GM23248 (cell line): ENCODE data around the gene PLA2G12B. TPM values are rescaled to one million over a fixed set of nuclear protein-coding genes. Genes with fewer than 3 reads are reported as not detected.
"Not testable (repeated sequence)": the region's sequence is repeated elsewhere in the genome, so short reads cannot be mapped to it uniquely, and the experiment has no call there.

Source experiments
- DNase-seq: peaks from one replicate; pipeline ENCODE4 v3.0.0-alpha.2; 2015
- H2AFZ ChIP-seq: fragments of 200-600 bp; sonication (generic); 2 replicates; pipeline ENCODE4 v1.6.1; 2016; ENCODE audit warnings: antibody characterized with exemption
- H3F3A ChIP-seq: fragments of 200-600 bp; sonication (generic); 2 replicates; pipeline ENCODE4 v1.6.1; 2016; ENCODE audit warnings: mild to moderate bottlenecking, antibody characterized with exemption, mixed run types; ENCODE audit not compliant: insufficient read depth
- H3K27ac ChIP-seq: fragments of 200-600 bp; sonication (generic); 2 replicates; pipeline ENCODE4 v1.5.1; 2016; ENCODE audit warnings: mild to moderate bottlenecking
- H3K27me3 ChIP-seq: fragments of 200-600 bp; sonication (generic); replicated peaks from 2 replicates; pipeline ENCODE4 v1.6.1; 2016; ENCODE audit warnings: mild to moderate bottlenecking; ENCODE audit not compliant: insufficient read depth
- H3K36me3 ChIP-seq: fragments of 200-600 bp; sonication (generic); 2 replicates; pipeline ENCODE4 v1.6.1; 2016; ENCODE audit warnings: low read depth, mild to moderate bottlenecking
- H3K4me1 ChIP-seq: fragments of 200-600 bp; sonication (generic); 2 replicates; pipeline ENCODE4 v1.6.1; 2016; ENCODE audit warnings: mild to moderate bottlenecking; ENCODE audit not compliant: insufficient read depth
- H3K4me2 ChIP-seq: fragments of 200-600 bp; sonication (generic); one replicate; pipeline ENCODE4 v1.6.1; 2016; ENCODE audit warnings: mild to moderate bottlenecking; ENCODE audit not compliant: unreplicated experiment
- H3K4me3 ChIP-seq: fragments of 200-600 bp; sonication (generic); 2 replicates; pipeline ENCODE4 v1.5.1; 2016; ENCODE audit warnings: mild to moderate bottlenecking
- H3K79me2 ChIP-seq: fragments of 200-600 bp; sonication (generic); 2 replicates; pipeline ENCODE4 v1.6.1; 2016; ENCODE audit warnings: mild to moderate bottlenecking; ENCODE audit not compliant: insufficient read depth
- H3K9ac ChIP-seq: fragments of 200-600 bp; sonication (generic); 2 replicates; pipeline ENCODE4 v1.6.1; 2016; ENCODE audit warnings: mild to moderate bottlenecking
- H3K9me2 ChIP-seq: fragments of 200-600 bp; sonication (generic); 2 replicates; pipeline ENCODE4 v1.6.1; 2016; ENCODE audit warnings: mixed run types, mild to moderate bottlenecking, moderate library complexity; ENCODE audit not compliant: insufficient read depth
- H3K9me3 ChIP-seq: fragments of 200-600 bp; sonication (generic); one replicate; pipeline ENCODE4 v1.6.1; 2017; ENCODE audit warnings: low read depth
- H4K20me1 ChIP-seq: fragments of 200-600 bp; sonication (generic); 2 replicates; pipeline ENCODE4 v1.6.0; 2016; ENCODE audit not compliant: insufficient read depth
- EZH2 ChIP-seq: fragments of 200-600 bp; sonication (generic); IDR thresholded peaks from 2 replicates; pipeline ENCODE4 v1.6.1; 2018; ENCODE audit warnings: antibody characterized with exemption, mild to moderate bottlenecking; ENCODE audit not compliant: insufficient read depth, poor library complexity, severe bottlenecking
- EZH2phosphoT487 ChIP-seq: fragments of 200-600 bp; sonication (generic); IDR thresholded peaks from 2 replicates; pipeline ENCODE4 v1.6.1; 2018; ENCODE audit warnings: antibody characterized with exemption, moderate library complexity, mild to moderate bottlenecking, low read depth; ENCODE audit not compliant: insufficient read depth
- WGBS, 2 experiments: methylation state at CpG; one replicate each; pipeline ENCODE4 v1.1.6; 2015 to 2017; ENCODE audit warnings: low lambda C conversion rate in 2 of 2, low coverage in 1 of 2; ENCODE audit errors: missing lambda C conversion rate in 2 of 2; 5-methylcytosine and 5-hydroxymethylcytosine counted together
- in situ Hi-C: fragments of 300-500 bp; cut with MboI; formaldehyde crosslinking; loops from 2 replicates; pipeline ENCODE4 v1.15.0; 2020
- polyA plus RNA-seq: library from polyadenylated mRNA; unstranded; fragments of >200 nt; fragmentation: Nextera tagmentation; extraction: Ambion mirVana; gene quantifications from 2 replicates; pipeline ENCODE4 v1.2.1, GENCODE V29; 2016
- total RNA-seq: library from RNA; depleted of rRNA; stranded (reverse); fragments of >200 nt; shearing (Covaris generic); gene quantifications from 2 replicates; pipeline ENCODE4 v1.2.3, GENCODE V29; 2014

Gene PLA2G12B
- total and polyA plus RNA-seq, 2 experiments from 2014 or later: not detected

- H2AFZ ChIP-seq: no peak overlapping the region
- H3K9me3 ChIP-seq: no peaks in the 10 kb centered on the region
- H3K4me3 ChIP-seq: no peak overlapping the region
- H3K27me3 ChIP-seq: no peaks in the 10 kb centered on the region
- TF ChIP-seq EZH2 (no peak), EZH2phosphoT487 (no peak)
- H3K79me2 ChIP-seq: no peaks in the 10 kb centered on the region
- H3K9me2 ChIP-seq: no peaks in the 10 kb centered on the region
- H3K4me2 ChIP-seq: no peak overlapping the region
- in situ Hi-C loops: no loop called here
- H3K27ac ChIP-seq: no peak overlapping the region
- no peaks in the 10 kb centered on the region for H3K36me3 ChIP-seq
- H3F3A ChIP-seq: no peaks in the 10 kb centered on the region
- no peaks in the 10 kb centered on the region for H4K20me1 ChIP-seq
- no peak for DNase-seq
- H3K4me1 ChIP-seq: no peaks in the 10 kb centered on the region
- 54 to 61% methylated on average over 3 of the region's 3 CpGs for whole genome bisulfite sequencing, 2 experiments
- no peak overlapping the region for H3K9ac ChIP-seq
Measured at GRCh38 chr10:72925951-72926465, 28.6 kb downstream of the PLA2G12B start.

GRCh38 chr10:72924351-72924750 is 30.3 kb downstream of the PLA2G12B start:
- Histone ChIP-seq H3F3A (no peaks in the 10 kb centered on the region), H3K79me2 (no peaks in the 10 kb centered on the region), H3K4me1 (no peaks in the 10 kb centered on the region), H3K4me3 (no peak overlapping the region), H4K20me1 (no peaks in the 10 kb centered on the region), H3K27ac (no peak overlapping the region), H2AFZ (no peak overlapping the region), H3K9me3 (peaks cover 3% of the 10 kb centered on the region), H3K36me3 (no peaks in the 10 kb centered on the region), H3K9me2 (no peaks in the 10 kb centered on the region), H3K27me3 (no peaks in the 10 kb centered on the region), H3K9ac (no peak overlapping the region), H3K4me2 (no peak overlapping the region)
- TF ChIP-seq EZH2phosphoT487: no peak
- no peak for TF ChIP-seq EZH2
- no peak for DNase-seq
- in situ Hi-C loops: no loop called here
- 88 to 91% methylated on average over 13 of the region's 13 CpGs for WGBS, 2 experiments

GRCh38 chr10:72921147-72921683 is 33.4 kb downstream of the PLA2G12B start:
- H2AFZ ChIP-seq, in situ Hi-C loops, DNase-seq: not testable (repeated sequence)

GRCh38 chr10:72918352-72918751 is 36.3 kb downstream of the PLA2G12B start:
- no peaks in the 10 kb centered on the region for H3F3A ChIP-seq
- 81 to 82% methylated on average over 8 of the region's 8 CpGs for WGBS, 2 experiments
- no peaks in the 10 kb centered on the region for H3K4me1 ChIP-seq
- no peak overlapping the region for H3K4me3 ChIP-seq
- H2AFZ ChIP-seq: no peak overlapping the region
- no peak overlapping the region for H3K4me2 ChIP-seq
- H3K27ac ChIP-seq: no peak overlapping the region
- no peaks in the 10 kb centered on the region for H3K27me3 ChIP-seq
- no peaks in the 10 kb centered on the region for H3K9me2 ChIP-seq
- TF ChIP-seq EZH2phosphoT487 (no peak), EZH2 (no peak)
- in situ Hi-C loops: no loop called here
- DNase-seq: no peak
- H3K79me2 ChIP-seq: no peaks in the 10 kb centered on the region
- no peaks in the 10 kb centered on the region for H4K20me1 ChIP-seq
- no peak overlapping the region for H3K9ac ChIP-seq
- peaks cover 3% of the 10 kb centered on the region for H3K9me3 ChIP-seq
- H3K36me3 ChIP-seq: no peaks in the 10 kb centered on the region

More at GRCh38 chr10:72921147-72921683, 33.4 kb downstream of the PLA2G12B start:
- H3K27me3 ChIP-seq, H3K4me1 ChIP-seq, H3F3A ChIP-seq, H4K20me1 ChIP-seq, H3K4me2 ChIP-seq, H3K27ac ChIP-seq, H3K9me3 ChIP-seq, H3K9me2 ChIP-seq, H3K79me2 ChIP-seq, H3K36me3 ChIP-seq, H3K9ac ChIP-seq, H3K4me3 ChIP-seq: not testable (repeated sequence)
- WGBS, 2 experiments: 16 to 39% methylated on average over 1 of the region's 1 CpG

- H3K4me3 ChIP-seq, H3K27me3 ChIP-seq, H4K20me1 ChIP-seq, H2AFZ ChIP-seq, H3K27ac ChIP-seq, H3K9ac ChIP-seq, H3K9me2 ChIP-seq, H3K4me2 ChIP-seq, in situ Hi-C loops, H3K9me3 ChIP-seq, H3K4me1 ChIP-seq, H3F3A ChIP-seq, H3K36me3 ChIP-seq, H3K79me2 ChIP-seq, DNase-seq: not testable (repeated sequence)
- 61 to 62% methylated on average over 2 of the region's 2 CpGs for WGBS, 2 experiments
Measured at GRCh38 chr10:72917803-72918332, 36.7 kb downstream of the PLA2G12B start.

GRCh38 chr10:72917201-72917600 is 37.4 kb downstream of the PLA2G12B start:
- H3K4me2 ChIP-seq, in situ Hi-C loops, H3K4me1 ChIP-seq, H3K9ac ChIP-seq, H3F3A ChIP-seq, DNase-seq, H3K27ac ChIP-seq, H3K4me3 ChIP-seq, H3K79me2 ChIP-seq, H3K27me3 ChIP-seq, H3K9me3 ChIP-seq, H3K36me3 ChIP-seq, H2AFZ ChIP-seq, H4K20me1 ChIP-seq, H3K9me2 ChIP-seq: not testable (repeated sequence)
- 39 to 57% methylated on average over 3 of the region's 3 CpGs for WGBS, 2 experiments
